Measurements from ENCODE around the gene ASCC1.

ASCC1 gene

DNA sequence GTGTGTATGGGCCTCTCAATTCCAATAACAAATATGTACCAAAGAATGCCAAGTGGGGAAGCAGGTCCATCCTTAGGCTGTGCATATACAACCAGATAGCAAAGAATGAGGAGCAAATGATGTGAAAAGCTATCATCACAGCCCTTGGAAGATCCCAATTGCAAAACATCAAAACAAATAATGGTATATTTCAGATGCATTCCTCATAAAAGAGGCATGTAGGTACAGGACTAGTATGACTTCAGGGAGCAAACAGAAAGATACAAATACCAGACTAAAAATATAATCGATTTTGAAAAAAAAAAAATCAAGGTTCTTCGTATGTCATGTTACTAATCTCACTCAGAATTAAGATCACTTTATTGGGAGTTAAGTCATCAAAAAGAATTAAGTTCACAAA, 109.2 kb downstream of the ASCC1 start:
- Histone ChIP-seq H3K4me2 (ENCODE audit: low read length) (no peak overlapping the region), H3K4me3 (ENCODE audit: low read depth, low read length) (no peak overlapping the region), H3K27me3 (ENCODE audit: control insufficient read depth, insufficient read depth, low read length) (no peaks in the 10 kb centered on the region), H3K9ac (no peak overlapping the region), H3K9me3 (ENCODE audit: control insufficient read depth, low read length) (no peaks in the 10 kb centered on the region), H2AFZ (no peak overlapping the region), H3K27ac (no peak overlapping the region), H3K4me1 (no peaks in the 10 kb centered on the region), H3K79me2 (no peaks in the 10 kb centered on the region), H3K36me3 (ENCODE audit: control insufficient read depth, insufficient read depth, low read length) (no peaks in the 10 kb centered on the region)
- TF ChIP-seq, protein P1, sequence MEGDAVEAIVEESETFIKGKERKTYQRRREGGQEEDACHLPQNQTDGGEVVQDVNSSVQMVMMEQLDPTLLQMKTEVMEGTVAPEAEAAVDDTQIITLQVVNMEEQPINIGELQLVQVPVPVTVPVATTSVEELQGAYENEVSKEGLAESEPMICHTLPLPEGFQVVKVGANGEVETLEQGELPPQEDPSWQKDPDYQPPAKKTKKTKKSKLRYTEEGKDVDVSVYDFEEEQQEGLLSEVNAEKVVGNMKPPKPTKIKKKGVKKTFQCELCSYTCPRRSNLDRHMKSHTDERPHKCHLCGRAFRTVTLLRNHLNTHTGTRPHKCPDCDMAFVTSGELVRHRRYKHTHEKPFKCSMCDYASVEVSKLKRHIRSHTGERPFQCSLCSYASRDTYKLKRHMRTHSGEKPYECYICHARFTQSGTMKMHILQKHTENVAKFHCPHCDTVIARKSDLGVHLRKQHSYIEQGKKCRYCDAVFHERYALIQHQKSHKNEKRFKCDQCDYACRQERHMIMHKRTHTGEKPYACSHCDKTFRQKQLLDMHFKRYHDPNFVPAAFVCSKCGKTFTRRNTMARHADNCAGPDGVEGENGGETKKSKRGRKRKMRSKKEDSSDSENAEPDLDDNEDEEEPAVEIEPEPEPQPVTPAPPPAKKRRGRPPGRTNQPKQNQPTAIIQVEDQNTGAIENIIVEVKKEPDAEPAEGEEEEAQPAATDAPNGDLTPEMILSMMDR (IDR thresholded peaks at IDR 0.05), result no peak

DNA sequence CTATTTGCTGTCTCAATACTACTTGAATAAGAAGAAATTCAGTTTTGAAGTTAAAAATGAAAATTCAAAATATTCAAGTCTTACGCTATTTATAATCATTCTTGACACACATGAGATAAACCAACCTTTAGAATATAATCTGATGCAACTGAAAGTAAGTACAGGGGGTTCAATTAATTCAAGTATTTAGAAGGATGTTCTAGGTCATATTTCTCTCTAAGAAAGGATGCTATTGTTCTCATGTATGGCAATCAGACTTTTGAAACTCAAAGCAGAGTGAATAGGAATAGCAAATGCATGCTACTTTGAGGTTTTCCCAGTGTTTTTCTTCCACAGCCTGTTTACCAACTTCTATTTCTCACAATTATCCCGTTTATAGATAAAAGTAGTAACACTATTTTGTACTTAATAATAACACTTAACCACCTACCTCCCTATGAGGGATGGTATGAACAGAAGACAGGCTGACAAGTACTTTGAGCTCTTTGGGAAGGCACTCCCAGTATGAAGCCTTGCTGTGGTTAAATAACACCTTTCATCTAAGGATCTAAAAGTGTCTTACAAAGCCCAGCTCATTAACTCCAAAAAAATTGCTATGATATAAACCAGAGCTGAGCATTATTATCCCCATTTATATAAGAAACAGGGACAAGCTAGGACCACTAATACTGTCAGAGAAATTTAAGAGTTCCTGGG, 109.8 kb downstream of the ASCC1 start:
- Histone ChIP-seq H3K27ac (no peak overlapping the region), H3K4me3 (ENCODE audit: low read depth, low read length) (no peak overlapping the region), H3K4me1 (no peaks in the 10 kb centered on the region), H3K9me3 (ENCODE audit: control insufficient read depth, low read length) (no peaks in the 10 kb centered on the region), H3K79me2 (no peaks in the 10 kb centered on the region), H3K27me3 (ENCODE audit: control insufficient read depth, insufficient read depth, low read length) (no peaks in the 10 kb centered on the region), H3K9ac (no peak overlapping the region), H3K36me3 (ENCODE audit: control insufficient read depth, insufficient read depth, low read length) (no peaks in the 10 kb centered on the region), H3K4me2 (ENCODE audit: low read length) (no peak overlapping the region), H2AFZ (no peak overlapping the region)
- TF ChIP-seq, protein P1 (IDR thresholded peaks at IDR 0.05), result no peak

DNA sequence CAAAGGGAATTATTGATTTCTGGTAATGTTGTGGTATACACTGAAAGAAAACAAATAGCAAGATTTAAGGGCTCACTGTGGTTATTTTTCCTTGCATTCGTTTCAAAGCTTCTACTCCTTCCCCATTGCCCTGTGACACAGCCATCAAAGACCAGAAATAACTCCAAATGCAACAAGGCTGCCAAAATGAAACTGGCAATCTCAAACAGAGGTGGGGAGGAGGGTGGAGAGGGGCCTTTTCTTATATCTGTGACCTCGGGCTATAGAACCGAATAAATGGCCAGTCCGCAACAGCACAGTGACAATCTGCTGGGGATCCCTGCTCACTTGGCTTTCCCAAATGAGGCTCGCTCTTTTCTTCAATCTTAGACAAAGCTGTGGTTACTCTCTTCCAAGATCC, 110.4 kb downstream of the ASCC1 start:
- no peaks in the 10 kb centered on the region for H3K4me1 ChIP-seq
- H3K4me2 ChIP-seq (ENCODE audit: low read length), result no peak overlapping the region
- no peak overlapping the region for H2AFZ ChIP-seq
- H3K27ac ChIP-seq, result no peak overlapping the region
- TF ChIP-seq, protein P1 (IDR thresholded peaks at IDR 0.05), result no peak
- H3K27me3 ChIP-seq (ENCODE audit: control insufficient read depth, insufficient read depth, low read length), result no peaks in the 10 kb centered on the region
- H3K4me3 ChIP-seq (ENCODE audit: low read depth, low read length), result no peak overlapping the region
- no peaks in the 10 kb centered on the region for H3K79me2 ChIP-seq
- H3K36me3 ChIP-seq (ENCODE audit: control insufficient read depth, insufficient read depth, low read length), result no peaks in the 10 kb centered on the region
- no peaks in the 10 kb centered on the region for H3K9me3 ChIP-seq (ENCODE audit: control insufficient read depth, low read length)
- no peak overlapping the region for H3K9ac ChIP-seq

DNA sequence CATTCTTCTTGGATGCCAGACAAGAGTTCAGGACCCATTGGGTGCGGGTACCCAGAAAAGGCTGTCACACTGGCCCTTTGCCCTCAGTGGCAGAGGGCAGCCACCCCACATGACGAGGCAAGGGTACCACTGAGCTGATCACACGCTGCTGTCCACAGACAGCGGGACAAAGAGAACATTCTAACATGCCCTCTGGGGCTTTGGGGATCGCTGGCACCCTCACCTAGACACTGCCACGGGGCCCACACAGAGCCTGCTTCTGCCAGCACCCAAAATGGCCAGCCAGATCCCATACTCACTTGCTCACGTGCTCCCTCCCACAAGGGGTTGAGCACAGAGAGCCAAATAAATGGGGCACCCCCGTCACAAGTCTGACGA, 111.0 kb downstream of the ASCC1 start:
- H3K9ac ChIP-seq, result no peak overlapping the region
- H3K79me2 ChIP-seq, result no peaks in the 10 kb centered on the region
- no peaks in the 10 kb centered on the region for H3K27me3 ChIP-seq (ENCODE audit: control insufficient read depth, insufficient read depth, low read length)
- H3K4me1 ChIP-seq, result no peaks in the 10 kb centered on the region
- H3K4me3 ChIP-seq (ENCODE audit: low read depth, low read length), result no peak overlapping the region
- H2AFZ ChIP-seq, result no peak overlapping the region
- H3K9me3 ChIP-seq (ENCODE audit: control insufficient read depth, low read length), result no peaks in the 10 kb centered on the region
- H3K36me3 ChIP-seq (ENCODE audit: control insufficient read depth, insufficient read depth, low read length), result no peaks in the 10 kb centered on the region
- H3K4me2 ChIP-seq (ENCODE audit: low read length), result no peak overlapping the region
- TF ChIP-seq, protein P1 (IDR thresholded peaks at IDR 0.05), result no peak
- H3K27ac ChIP-seq, result no peak overlapping the region

DNA sequence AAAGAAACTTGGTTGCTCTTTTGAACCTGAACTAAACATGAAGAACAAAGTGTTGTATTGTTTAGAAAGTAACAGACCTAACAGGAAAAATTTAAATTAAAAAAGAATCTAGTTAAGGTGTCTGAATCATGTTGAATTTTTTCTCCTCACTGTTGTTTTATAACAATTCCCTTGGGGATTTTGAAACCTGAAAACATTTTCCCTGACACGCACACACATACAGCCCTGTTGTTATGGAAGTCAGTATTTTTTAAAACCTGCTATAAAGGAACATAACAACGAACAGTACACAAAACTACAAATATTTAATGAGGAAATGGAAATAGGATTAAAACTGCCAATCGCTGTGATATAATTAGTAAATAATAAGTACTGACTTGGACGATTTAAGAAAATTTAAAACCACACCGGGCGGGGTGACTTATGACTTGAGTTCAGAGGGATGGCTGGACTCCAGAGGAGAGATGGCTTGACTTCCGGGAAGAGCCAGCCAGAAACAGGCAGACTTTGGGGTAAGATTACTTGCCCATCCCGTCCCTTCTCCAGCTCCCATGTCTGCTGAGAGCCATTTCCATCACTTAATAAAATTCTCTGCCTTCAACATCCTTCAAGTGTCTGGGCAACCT, 111.5 kb downstream of the ASCC1 start:
- TF ChIP-seq, protein P1 (IDR thresholded peaks at IDR 0.05), result no peak

More for the DNA sequence above, 111.5 kb downstream of the ASCC1 start:
- H3K9me3 ChIP-seq (ENCODE audit: control insufficient read depth, low read length), result no peaks in the 10 kb centered on the region
- H3K4me2 ChIP-seq (ENCODE audit: low read length), result no peak overlapping the region
- H3K4me3 ChIP-seq (ENCODE audit: low read depth, low read length), result no peak overlapping the region
- H3K4me1 ChIP-seq, result no peaks in the 10 kb centered on the region
- H2AFZ ChIP-seq, result no peak overlapping the region
- no peak overlapping the region for H3K9ac ChIP-seq
- H3K36me3 ChIP-seq (ENCODE audit: control insufficient read depth, insufficient read depth, low read length), result no peaks in the 10 kb centered on the region
- H3K27me3 ChIP-seq (ENCODE audit: control insufficient read depth, insufficient read depth, low read length), result no peaks in the 10 kb centered on the region
- no peaks in the 10 kb centered on the region for H3K79me2 ChIP-seq
- no peak overlapping the region for H3K27ac ChIP-seq

Measured in parathyroid adenoma (tissue), 2 donors.